H9 (cell line): ENCODE data around the gene ANAPC10. TPM values are rescaled to one million over a fixed set of nuclear protein-coding genes. Genes with fewer than 3 reads are reported as not detected.

ENCODE experiments used
- DNase-seq: peaks from one replicate; pipeline ENCODE4 v3.0.0-alpha.2; 2017
- H2AFZ ChIP-seq: one replicate; pipeline ENCODE4 v1.6.1; 2013; ENCODE audit warnings: mild to moderate bottlenecking, low read length, control low read depth, moderate library complexity
- H2AK5ac ChIP-seq: 2 replicates; pipeline ENCODE4 v1.6.1; 2013; ENCODE audit warnings: low read length, control low read depth, mixed read lengths; ENCODE audit not compliant: insufficient read length
- H2BK120ac ChIP-seq: one replicate; pipeline ENCODE4 v1.6.1; 2013; ENCODE audit warnings: low read depth, mild to moderate bottlenecking, low read length, control low read depth, inconsistent platforms; ENCODE audit not compliant: poor library complexity, severe bottlenecking
- H2BK12ac ChIP-seq: 2 replicates; pipeline ENCODE4 v1.6.1; 2013; ENCODE audit warnings: low read length, control low read depth, mixed read lengths, low read depth; ENCODE audit not compliant: insufficient read length
- H2BK15ac ChIP-seq: 2 replicates; pipeline ENCODE4 v1.6.1; 2013; ENCODE audit warnings: low read depth, low read length, control low read depth
- H2BK20ac ChIP-seq: one replicate; pipeline ENCODE4 v1.6.1; 2013; ENCODE audit warnings: low read depth, mild to moderate bottlenecking, low read length, control low read depth, inconsistent platforms; ENCODE audit not compliant: poor library complexity, severe bottlenecking
- H2BK5ac ChIP-seq: 2 replicates; pipeline ENCODE4 v1.6.1; 2013; ENCODE audit warnings: low read length, control low read depth, mixed read lengths; ENCODE audit not compliant: insufficient read length
- H3K14ac ChIP-seq: 2 replicates; pipeline ENCODE4 v1.6.1; 2013; ENCODE audit warnings: low read length, control low read depth; ENCODE audit not compliant: insufficient read depth
- H3K18ac ChIP-seq: 2 replicates; pipeline ENCODE4 v1.6.1; 2013; ENCODE audit warnings: low read depth, mild to moderate bottlenecking, mixed read lengths, low read length, control low read depth; ENCODE audit not compliant: insufficient read length
- H3K23ac ChIP-seq: 2 replicates; pipeline ENCODE4 v1.6.1; 2013; ENCODE audit warnings: low read length, control low read depth, mixed read lengths, low read depth; ENCODE audit not compliant: insufficient read length
- H3K23me2 ChIP-seq: 2 replicates; pipeline ENCODE4 v1.6.1; 2013; ENCODE audit warnings: low read depth, mild to moderate bottlenecking, mixed read lengths, low read length, control low read depth; ENCODE audit not compliant: insufficient read length, poor library complexity, severe bottlenecking
- H3K27ac ChIP-seq: 2 replicates; pipeline ENCODE4 v1.5.1; 2013; ENCODE audit warnings: low read length, control low read depth, mixed read lengths, low read depth; ENCODE audit not compliant: insufficient read length
- H3K27me3 ChIP-seq: 2 replicates; pipeline ENCODE4 v1.6.1; 2013; ENCODE audit warnings: low read length, control low read depth, inconsistent platforms; ENCODE audit not compliant: insufficient read depth
- H3K4ac ChIP-seq: 2 replicates; pipeline ENCODE4 v1.6.1; 2013; ENCODE audit warnings: low read depth, mild to moderate bottlenecking, control low read depth, inconsistent platforms, low read length, moderate library complexity
- H3K4me1 ChIP-seq: 2 replicates; pipeline ENCODE4 v1.6.1; 2013; ENCODE audit warnings: low read length, control low read depth, inconsistent platforms; ENCODE audit not compliant: insufficient read depth
- H3K4me2 ChIP-seq: 2 replicates; pipeline ENCODE4 v1.6.1; 2013; ENCODE audit warnings: low read length, control low read depth, mixed read lengths; ENCODE audit not compliant: insufficient read length, insufficient read depth
- H3K56ac ChIP-seq: 2 replicates; pipeline ENCODE4 v1.6.1; 2013; ENCODE audit warnings: low read depth, mild to moderate bottlenecking, mixed read lengths, low read length, control low read depth; ENCODE audit not compliant: insufficient read length
- H3K79me1 ChIP-seq: 2 replicates; pipeline ENCODE4 v1.6.1; 2013; ENCODE audit warnings: low read depth, mild to moderate bottlenecking, moderate library complexity, low read length, control low read depth, inconsistent platforms; ENCODE audit not compliant: insufficient read depth, poor library complexity, severe bottlenecking
- H3K79me2 ChIP-seq: 2 replicates; pipeline ENCODE4 v1.6.1; 2013; ENCODE audit warnings: low read length, control low read depth, inconsistent platforms; ENCODE audit not compliant: insufficient read depth
- H3K9ac ChIP-seq: 2 replicates; pipeline ENCODE4 v1.6.1; 2013; ENCODE audit warnings: low read length, control low read depth, mixed read lengths; ENCODE audit not compliant: insufficient read length; ENCODE audit errors: extremely low read depth
- H3K9me3 ChIP-seq: one replicate; pipeline ENCODE4 v1.6.1; 2013; ENCODE audit warnings: low read depth, low read length, inconsistent platforms; ENCODE audit not compliant: control insufficient read depth
- H3T11ph ChIP-seq: one replicate; pipeline ENCODE4 v1.6.1; 2013; ENCODE audit warnings: mild to moderate bottlenecking, low read length, control low read depth, inconsistent platforms
- H4K20me1 ChIP-seq: one replicate; pipeline ENCODE4 v1.6.1; 2013; ENCODE audit not compliant: control insufficient read depth, insufficient read length, insufficient read depth
- H4K5ac ChIP-seq: 2 replicates; pipeline ENCODE4 v1.6.1; 2013; ENCODE audit warnings: low read depth, mild to moderate bottlenecking, mixed read lengths, low read length, control low read depth; ENCODE audit not compliant: insufficient read length
- H4K8ac ChIP-seq: replicated peaks from 2 replicates; pipeline ENCODE4 v1.6.1; 2013; ENCODE audit warnings: low read length, control low read depth, mixed read lengths, low read depth; ENCODE audit not compliant: insufficient read length
- H4K91ac ChIP-seq: 2 replicates; pipeline ENCODE4 v1.6.1; 2013; ENCODE audit warnings: low read depth, mild to moderate bottlenecking, moderate library complexity, mixed read lengths, low read length, control low read depth; ENCODE audit not compliant: insufficient read length
- H3K27ac Mint-ChIP-seq, 3 experiments: 2 replicates in 2 of 3; 3 replicates in 1 of 3; pipeline ENCODE4 v1.8.0; 2020 to 2021; ENCODE audit warnings: mixed read lengths in 3 of 3, mild to moderate bottlenecking in 1 of 3, moderate library complexity in 1 of 3
- H3K27me3 Mint-ChIP-seq: 2 replicates; pipeline ENCODE4 v1.8.0; 2021; ENCODE audit warnings: low read depth, mild to moderate bottlenecking, moderate library complexity, mixed read lengths
- H3K36me3 Mint-ChIP-seq, 3 experiments: 2 replicates in 2 of 3; 3 replicates in 1 of 3; pipeline ENCODE4 v1.8.0; 2020 to 2021; ENCODE audit warnings: low read depth in 3 of 3, mixed read lengths in 3 of 3; ENCODE audit not compliant: insufficient read depth in 1 of 3
- H3K4me1 Mint-ChIP-seq, 2 experiments: 2 replicates each; pipeline ENCODE4 v1.8.0; 2020; ENCODE audit warnings: mixed read lengths in 2 of 2
- H3K4me3 Mint-ChIP-seq, 2 experiments: 2 replicates in 1 of 2; 3 replicates in 1 of 2; pipeline ENCODE4 v1.8.0; 2020 to 2021; ENCODE audit warnings: mild to moderate bottlenecking in 2 of 2, mixed read lengths in 2 of 2, moderate library complexity in 1 of 2
- H3K9me3 Mint-ChIP-seq, 2 experiments: 2 replicates in 1 of 2; 3 replicates in 1 of 2; pipeline ENCODE4 v1.8.0; 2020; ENCODE audit warnings: mild to moderate bottlenecking in 2 of 2, mixed read lengths in 2 of 2, moderate library complexity in 1 of 2
- WGBS: extraction: QIAGEN DNeasy Blood & Tissue Kit; methylation state at CpG from one replicate; pipeline ENCODE4 v1.1.7; 2013; ENCODE audit warnings: missing lambda C conversion rate, low lambda C conversion rate, mixed read lengths; ENCODE audit not compliant: insufficient read length; ENCODE audit errors: extremely low coverage; 5-methylcytosine and 5-hydroxymethylcytosine counted together
- total RNA-seq: library from RNA; stranded (reverse); gene quantifications from 2 replicates; pipeline ENCODE4 v1.2.1, GENCODE V29; 2021
- TF ChIP-seq, protein P1 (sequence below): fragments of 200-600 bp; sonication (generic); conservative IDR thresholded peaks from 3 replicates; pipeline ENCODE4 v1.8.0; 2021; ENCODE audit warnings: antibody characterized with exemption, mild to moderate bottlenecking

ANAPC10 gene
- total RNA-seq, 1 experiment from 2014 or later: 25.3 TPM

- H4K8ac ChIP-seq: no peak overlapping the region
- no peak overlapping the region for H2AFZ ChIP-seq
- H3K27ac Mint-ChIP-seq: no peak overlapping the region
- no peak overlapping the region for H3K14ac ChIP-seq
- H3K56ac ChIP-seq: no peak overlapping the region
- H2AK5ac ChIP-seq: no peak overlapping the region
- H2BK120ac ChIP-seq: no peak overlapping the region
- no CpG with 5 or more reads among the region's 2 CpGs for WGBS
- H3K4me3 Mint-ChIP-seq: no peak overlapping the region
- H2BK20ac ChIP-seq: no peak overlapping the region
- no peaks in the 10 kb centered on the region for H3K9me3 ChIP-seq
- no peak for DNase-seq
- peaks cover 29% of the 10 kb centered on the region; the same call in 1 of the 2 replicates for H3K79me2 ChIP-seq
- peaks cover 4 to 22% (median 13%) of the 10 kb centered on the region in 3 experiments for H3K36me3 Mint-ChIP-seq
- no peak overlapping the region for H3K4me2 ChIP-seq
- TF ChIP-seq, protein P1, sequence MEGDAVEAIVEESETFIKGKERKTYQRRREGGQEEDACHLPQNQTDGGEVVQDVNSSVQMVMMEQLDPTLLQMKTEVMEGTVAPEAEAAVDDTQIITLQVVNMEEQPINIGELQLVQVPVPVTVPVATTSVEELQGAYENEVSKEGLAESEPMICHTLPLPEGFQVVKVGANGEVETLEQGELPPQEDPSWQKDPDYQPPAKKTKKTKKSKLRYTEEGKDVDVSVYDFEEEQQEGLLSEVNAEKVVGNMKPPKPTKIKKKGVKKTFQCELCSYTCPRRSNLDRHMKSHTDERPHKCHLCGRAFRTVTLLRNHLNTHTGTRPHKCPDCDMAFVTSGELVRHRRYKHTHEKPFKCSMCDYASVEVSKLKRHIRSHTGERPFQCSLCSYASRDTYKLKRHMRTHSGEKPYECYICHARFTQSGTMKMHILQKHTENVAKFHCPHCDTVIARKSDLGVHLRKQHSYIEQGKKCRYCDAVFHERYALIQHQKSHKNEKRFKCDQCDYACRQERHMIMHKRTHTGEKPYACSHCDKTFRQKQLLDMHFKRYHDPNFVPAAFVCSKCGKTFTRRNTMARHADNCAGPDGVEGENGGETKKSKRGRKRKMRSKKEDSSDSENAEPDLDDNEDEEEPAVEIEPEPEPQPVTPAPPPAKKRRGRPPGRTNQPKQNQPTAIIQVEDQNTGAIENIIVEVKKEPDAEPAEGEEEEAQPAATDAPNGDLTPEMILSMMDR: no peak
- H3K27me3 ChIP-seq: no peaks in the 10 kb centered on the region
- no peak overlapping the region for H2BK5ac ChIP-seq
- H3K4me1 ChIP-seq: no peaks in the 10 kb centered on the region
- H3K18ac ChIP-seq: no peak overlapping the region
- H2BK12ac ChIP-seq: no peak overlapping the region
- H3K9me3 Mint-ChIP-seq: no peaks in the 10 kb centered on the region
- H3K79me1 ChIP-seq: no peaks in the 10 kb centered on the region
- no peak overlapping the region for H3K4ac ChIP-seq
- H3K23ac ChIP-seq: no peak overlapping the region
- no peaks in the 10 kb centered on the region for H3K27me3 Mint-ChIP-seq
- no peak overlapping the region for H3T11ph ChIP-seq
- H3K23me2 ChIP-seq: peaks cover 5% of the 10 kb centered on the region
- no peaks in the 10 kb centered on the region for H4K20me1 ChIP-seq
- H2BK15ac ChIP-seq: no peak overlapping the region
- H3K4me1 Mint-ChIP-seq: peaks cover 6 to 8% of the 10 kb centered on the region in 2 experiments
- no peak overlapping the region for H4K91ac ChIP-seq
- no peak overlapping the region for H3K9ac ChIP-seq
- H4K5ac ChIP-seq: no peak overlapping the region
- H3K27ac ChIP-seq: no peak overlapping the region
Observed at GRCh38 chr4:145102619-145103018, 4.6 kb upstream of the ANAPC10 start.
